SK-MEL-5 (cell line): ENCODE results near the gene VPS52. TPM values are rescaled to one million over a fixed set of nuclear protein-coding genes. Genes with fewer than 3 reads are reported as not detected.

Experiments used
- DNase-seq: peaks from one replicate; pipeline ENCODE4 v3.0.0-alpha.2; 2016; ENCODE audit warnings: low read depth, low spot score
- in situ Hi-C: cut with HindIII; loops from 2 replicates; pipeline ENCODE4 v1.10.0; 2016; ENCODE audit warnings: low sequenced_read_pairs, high pct_unique_total_duplicates, low pct_unique_long_range_greater_than_20kb
- small RNA-seq, 2 experiments: library from RNA; depleted of rRNA; stranded (forward); fragments of <200 nt; gene quantifications; one replicate each; pipeline ENCODE3, GENCODE V24; 2014
- total RNA-seq: library from RNA; depleted of rRNA; stranded (reverse); fragments of >200 nt; shearing (Covaris generic); gene quantifications from 2 replicates; pipeline ENCODE4 v1.2.3, GENCODE V29; 2014; rRNA removed

VPS52 gene
- total RNA-seq, 1 experiment from 2014 or later, result 27.1 TPM

DNA sequence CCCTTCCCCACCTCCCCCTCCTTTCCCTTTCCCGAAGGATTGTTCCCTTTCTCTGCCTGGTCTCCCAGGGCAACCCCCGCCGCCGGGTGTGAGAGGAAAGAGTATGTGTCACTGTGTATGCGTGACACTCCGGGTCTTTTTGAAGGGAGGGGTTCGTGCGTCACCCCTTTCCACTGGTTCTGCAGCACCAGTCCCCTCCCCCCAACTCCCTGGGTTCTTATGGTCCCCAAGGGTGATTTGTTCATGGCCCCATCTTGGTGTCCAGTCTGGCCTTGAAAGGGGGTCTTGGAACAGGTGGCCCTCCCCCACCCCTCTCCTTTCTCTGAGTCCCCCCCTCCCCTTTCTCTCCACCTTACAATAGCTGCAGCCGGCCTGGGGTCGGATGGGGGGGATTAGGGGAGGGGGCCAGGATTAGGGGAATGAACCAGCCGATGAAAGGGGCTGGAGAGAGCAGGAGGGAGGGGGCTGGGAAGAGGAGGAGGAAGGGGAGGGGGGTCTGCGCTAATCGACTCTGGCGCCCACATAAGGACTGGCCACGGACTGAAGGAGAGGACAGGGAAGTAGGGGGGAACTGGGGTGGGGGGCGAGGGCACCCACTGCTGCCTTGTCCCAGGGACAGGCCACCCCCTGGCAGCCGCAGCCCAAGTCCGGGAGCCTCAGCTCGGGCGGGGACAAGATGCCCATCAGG, 64.7 kb downstream of the VPS52 start:
- DNase-seq, result no peak
- in situ Hi-C loops, result no loop called here

DNA sequence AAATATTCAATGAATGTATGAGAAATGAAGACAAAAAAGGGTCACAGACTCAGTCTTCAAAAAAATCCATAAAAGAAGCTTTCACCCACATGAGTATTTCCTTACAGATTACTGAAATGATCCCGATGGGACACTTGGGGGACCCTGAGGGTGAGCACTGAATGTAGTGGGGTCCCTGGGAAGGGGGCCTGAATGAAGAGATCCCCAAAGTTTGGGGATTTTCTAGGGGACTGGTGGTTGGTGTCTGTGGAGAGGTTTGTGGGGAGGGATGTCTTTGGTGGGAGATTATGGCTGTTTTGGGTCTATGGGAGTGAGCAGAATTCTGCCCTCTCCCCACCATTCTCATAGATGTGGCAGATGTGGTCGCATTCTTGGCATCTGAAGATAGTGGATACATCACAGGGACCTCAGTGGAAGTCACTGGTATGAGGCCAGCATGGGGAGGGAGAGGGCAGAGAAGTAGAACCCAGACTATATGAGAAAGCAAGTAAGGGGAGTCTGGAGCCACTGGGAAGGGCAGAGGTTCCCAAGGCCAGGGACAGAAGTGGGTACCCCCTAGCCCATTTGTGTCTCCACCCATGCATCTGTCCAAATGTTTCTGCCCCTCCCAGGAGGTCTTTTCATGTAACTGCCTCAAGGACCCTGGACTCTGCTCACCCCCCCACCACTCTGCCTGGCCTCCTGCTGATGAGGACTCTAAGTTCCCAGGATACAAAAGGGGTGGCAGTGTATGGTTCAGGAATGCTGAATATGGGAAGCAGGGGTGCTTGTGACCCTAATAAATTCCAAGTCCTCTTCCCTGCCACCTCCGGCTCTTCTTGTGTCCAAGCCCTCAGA, 65.4 kb downstream of the VPS52 start:
- no peak for DNase-seq
- in situ Hi-C loops, result no loop called here

GRCh38 chr6:33205191-33206026, 66.3 kb downstream of the VPS52 start:
- in situ Hi-C loops, result no loop called here
- DNase-seq, result no peak

GRCh38 chr6:33204415-33205190, 67.1 kb downstream of the VPS52 start, which contains the start of gene HSD17B8:
HSD17B8 (plus strand) TSS chr6:33204655; CDS start chr6:33204669, 14 bp downstream.
- in situ Hi-C loops, result no loop called here
- peak; percentile 91 for DNase-seq

GRCh38 chr6:33204165-33204414, 67.6 kb downstream of the VPS52 start:
- DNase-seq, result no peak
- in situ Hi-C loops, result no loop called here

- no peak for DNase-seq
- in situ Hi-C loops, result no loop called here
Measured at GRCh38 chr6:33203443-33204164, 68.1 kb downstream of the VPS52 start.

GRCh38 chr6:33202799-33203198, 68.9 kb downstream of the VPS52 start:
- in situ Hi-C loops, result no loop called here

DNA sequence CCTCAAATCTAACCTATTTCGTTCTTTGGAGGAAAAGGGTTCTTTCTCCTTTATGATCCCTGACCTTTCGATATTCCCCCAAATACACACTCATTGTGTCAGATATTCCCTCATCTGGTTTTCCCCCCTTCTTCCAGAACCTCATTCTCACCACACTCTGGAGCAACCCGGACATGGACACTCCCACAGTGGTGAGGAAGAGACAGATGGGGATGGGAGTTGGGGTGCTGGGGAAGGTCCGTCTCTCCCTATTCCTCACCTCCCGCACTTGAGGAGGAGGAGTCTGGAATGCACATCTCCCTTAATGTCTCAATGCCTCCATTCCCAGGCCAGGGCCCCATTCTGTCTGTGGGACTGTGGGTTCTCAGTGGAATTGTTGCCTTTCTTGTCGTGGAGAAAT, 69.7 kb downstream of the VPS52 start:
- in situ Hi-C loops, result no loop called here
- no peak for DNase-seq

More at GRCh38 chr6:33202799-33203198, 68.9 kb downstream of the VPS52 start:
- no peak for DNase-seq

DNA sequence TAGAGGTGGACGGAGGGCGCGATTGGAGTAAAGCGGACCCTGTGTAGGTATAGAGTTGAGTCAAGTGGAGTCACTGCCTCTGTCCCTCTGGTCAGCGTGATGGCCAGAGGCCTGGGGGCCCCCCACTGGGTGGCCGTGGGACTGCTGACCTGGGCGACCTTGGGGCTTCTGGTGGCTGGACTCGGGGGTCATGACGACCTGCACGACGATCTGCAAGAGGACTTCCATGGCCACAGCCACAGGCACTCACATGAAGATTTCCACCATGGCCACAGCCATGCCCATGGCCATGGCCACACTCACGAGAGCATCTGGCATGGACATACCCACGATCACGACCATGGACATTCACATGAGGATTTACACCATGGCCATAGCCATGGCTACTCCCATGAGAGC, 70.5 kb downstream of the VPS52 start:
- DNase-seq, result no peak
- in situ Hi-C loops, result no loop called here

Small RNA genes lying within 50 kb of the gene (small RNA-seq; reads per million reads assigned to genes)
- 0.04 to 0.57 reads per million in 2 experiments for gene MIR219A1

Other genes with a start within 250 kb of the VPS52 start
- 7.1 and 8.7 TPM in 2 replicates for gene HLA-DPA1, start 198.2 kb downstream of the VPS52 start, total RNA-seq
- gene HLA-DPB1, start 195.9 kb downstream of the VPS52 start, total RNA-seq, result 1.7 and 3.5 TPM in 2 replicates
- 0.42 and 0.98 TPM in 2 replicates for gene COL11A2, start 79.4 kb downstream of the VPS52 start, total RNA-seq
- 16.5 and 17.0 TPM in 2 replicates for gene RXRB, start 71.2 kb downstream of the VPS52 start, total RNA-seq
- 92.5 and 94.5 TPM in 2 replicates for gene SLC39A7, start 71.0 kb downstream of the VPS52 start, total RNA-seq
- gene HSD17B8, start 67.2 kb downstream of the VPS52 start, total RNA-seq, result 6.5 and 8.0 TPM in 2 replicates
- 22.5 and 25.8 TPM in 2 replicates for gene RING1, start 63.4 kb downstream of the VPS52 start, total RNA-seq
- gene RPS18, start 199 bp upstream of the VPS52 start, total RNA-seq, result 4,185 and 4,422 TPM in 2 replicates
- 0.83 and 1.0 TPM in 2 replicates for gene B3GALT4, start 5.2 kb upstream of the VPS52 start, total RNA-seq
- 85.9 and 93.6 TPM in 2 replicates for gene WDR46, start 17.4 kb upstream of the VPS52 start, total RNA-seq
- 128 and 143 TPM in 2 replicates for gene PFDN6, start 17.7 kb upstream of the VPS52 start, total RNA-seq
- 11.9 and 14.6 TPM in 2 replicates for gene RGL2, start 27.1 kb upstream of the VPS52 start, total RNA-seq
- 45.5 and 55.4 TPM in 2 replicates for gene TAPBP, start 42.2 kb upstream of the VPS52 start, total RNA-seq
- gene ZBTB22, start 45.9 kb upstream of the VPS52 start, total RNA-seq, result 7.6 and 9.2 TPM in 2 replicates
- 29.0 and 33.5 TPM in 2 replicates for gene DAXX, start 51.1 kb upstream of the VPS52 start, total RNA-seq
- 21.8 and 23.9 TPM in 2 replicates for gene KIFC1, start 119.9 kb upstream of the VPS52 start, total RNA-seq
- 19.8 and 20.6 TPM in 2 replicates for gene PHF1, start 139.1 kb upstream of the VPS52 start, total RNA-seq
- 129 and 130 TPM in 2 replicates for gene CUTA, start 146.2 kb upstream of the VPS52 start, total RNA-seq
- gene SYNGAP1, start 148.2 kb upstream of the VPS52 start, total RNA-seq, result 0.64 and 0.85 TPM in 2 replicates
- gene ZBTB9, start 182.7 kb upstream of the VPS52 start, total RNA-seq, result 7.2 and 7.7 TPM in 2 replicates